Skeletal muscle tissue (tissue), 4 donors: ENCODE measurements around the gene PLIN3. TPM values are rescaled to one million over a fixed set of nuclear protein-coding genes. Genes with fewer than 3 reads are reported as not detected.
A peak's percentile ranks its signal among the peaks of the same experiment; 100 is the strongest.

Experiments used
- H3K27ac ChIP-seq: one replicate; pipeline ENCODE4 v1.7.0; 2013; ENCODE audit warnings: mild to moderate bottlenecking, low read depth, low read length, inconsistent platforms
- H3K27me3 ChIP-seq, 3 donors: one replicate each; pipeline ENCODE4 v1.7.0; 2013; ENCODE audit warnings: low read length in 3 of 3; ENCODE audit not compliant: control insufficient read depth in 3 of 3, insufficient read depth in 3 of 3
- H3K36me3 ChIP-seq, 3 donors: one replicate each; pipeline ENCODE4 v1.7.0; 2013; ENCODE audit warnings: low read length in 3 of 3; ENCODE audit not compliant: control insufficient read depth in 3 of 3, insufficient read depth in 3 of 3
- H3K4me1 ChIP-seq, 3 donors: one replicate each; pipeline ENCODE4 v1.7.0; 2013; ENCODE audit warnings: low read length in 3 of 3, mild to moderate bottlenecking in 3 of 3; ENCODE audit not compliant: control insufficient read depth in 3 of 3, insufficient read depth in 3 of 3
- H3K4me3 ChIP-seq, 3 donors: one replicate each; pipeline ENCODE4 v1.7.0; 2013; ENCODE audit warnings: low read length in 3 of 3
- H3K9ac ChIP-seq, 3 donors: one replicate each; pipeline ENCODE4 v1.7.0; 2013; ENCODE audit warnings: low read length in 3 of 3, mild to moderate bottlenecking in 3 of 3, moderate library complexity in 2 of 3, low read depth in 1 of 3
- H3K9me3 ChIP-seq, 3 donors: one replicate each; pipeline ENCODE4 v1.7.0; 2013; ENCODE audit warnings: low read length in 3 of 3; ENCODE audit not compliant: control insufficient read depth in 3 of 3
- total RNA-seq: library from RNA; depleted of rRNA; stranded (reverse); fragments of >200 nt; gene quantifications from one replicate; pipeline ENCODE4 v1.2.3, GENCODE V29; 2014
- donor health status: Osteomylitis.

The PLIN3 gene
- 55.3 TPM for total RNA-seq

GRCh38 chr19:4867534-4868285 lies at the start of gene PLIN3:
Gene PLIN3 (minus strand): TSS chr19:4867667. CDS start chr19:4861394, 6,273 bp downstream.
- peak within 1 kb of the TSS; percentile 83 to 87 (median 84) for H3K4me3 ChIP-seq
- H3K36me3 ChIP-seq: peaks cover 0 to 2% (median 0%) of the 10 kb centered on the region in 3 donors
- H3K9me3 ChIP-seq: no peaks in the 10 kb centered on the region
- peaks cover 11 to 14% (median 14%) of the 10 kb centered on the region in 3 donors for H3K4me1 ChIP-seq
- H3K27me3 ChIP-seq: no peaks in the 10 kb centered on the region
- peak within 1 kb of the TSS; percentile 83 to 89 (median 89) for H3K9ac ChIP-seq
- peak within 1 kb of the TSS; percentile 86 for H3K27ac ChIP-seq

DNA sequence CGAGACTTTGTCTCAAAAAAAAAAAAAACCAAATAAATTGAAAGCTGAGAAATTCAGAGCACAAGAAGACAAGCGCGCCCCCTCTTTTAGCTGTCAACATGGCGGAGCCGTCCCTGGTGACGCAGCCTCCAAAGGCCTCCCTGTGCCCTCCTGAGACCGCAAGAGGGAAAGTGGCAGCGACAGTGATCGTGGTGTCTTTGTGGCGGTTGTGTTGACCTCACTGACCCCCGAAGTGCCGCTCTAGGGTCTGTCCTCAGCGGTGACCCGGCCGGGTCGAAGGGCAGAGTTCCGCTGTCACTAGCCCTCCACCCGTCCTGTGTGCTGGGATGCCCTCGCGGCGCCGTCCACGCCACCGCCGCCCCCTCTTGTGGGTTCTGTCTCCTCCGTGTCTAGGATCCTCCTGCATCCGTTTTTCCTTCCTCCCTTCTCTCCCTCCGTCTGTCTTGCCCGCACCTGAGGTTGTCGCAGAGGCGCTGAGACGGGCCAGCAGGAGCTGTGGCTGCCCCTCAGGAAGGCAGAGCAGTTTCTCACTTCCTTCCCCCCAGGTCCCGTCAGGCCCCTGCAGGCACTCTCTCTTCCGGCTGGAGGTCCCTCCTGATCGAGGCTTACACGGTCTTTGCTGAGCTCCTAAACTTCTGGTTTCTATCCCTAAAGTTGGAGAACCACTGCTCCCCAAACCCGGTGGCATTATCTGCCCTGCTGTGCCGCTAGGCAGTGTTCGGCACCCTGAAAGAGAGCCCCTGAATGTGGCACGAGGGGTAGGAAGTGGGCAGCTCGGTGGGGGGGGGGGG lies 49.0 kb upstream of the PLIN3 start:
- H3K27ac ChIP-seq: no peak overlapping the region
- H3K27me3 ChIP-seq: no peaks in the 10 kb centered on the region

GRCh38 chr19:4914736-4915501 lies 47.5 kb upstream of the PLIN3 start:
- H3K27me3 ChIP-seq: no peaks in the 10 kb centered on the region
- no peaks in the 10 kb centered on the region for H3K36me3 ChIP-seq
- no peak overlapping the region for H3K4me3 ChIP-seq
- H3K4me1 ChIP-seq: peaks cover 18 to 20% (median 19%) of the 10 kb centered on the region in 3 donors
- H3K9me3 ChIP-seq: no peaks in the 10 kb centered on the region
- no peak overlapping the region for H3K9ac ChIP-seq
- no peak overlapping the region for H3K27ac ChIP-seq

More for the DNA sequence above, 49.0 kb upstream of the PLIN3 start:
- no peaks in the 10 kb centered on the region for H3K9me3 ChIP-seq
- peaks cover 7 to 9% (median 8%) of the 10 kb centered on the region in 3 donors for H3K4me1 ChIP-seq
- no peaks in the 10 kb centered on the region for H3K36me3 ChIP-seq
- no peak overlapping the region for H3K9ac ChIP-seq
- H3K4me3 ChIP-seq: peak overlapping the region in 2 of 3 donors; percentile 38 to 48

- Histone ChIP-seq H3K4me3 (no peak overlapping the region), H3K36me3 (no peaks in the 10 kb centered on the region), H3K4me1 (peaks cover 18 to 24% (median 21%) of the 10 kb centered on the region in 3 donors), H3K27ac (no peak overlapping the region), H3K27me3 (no peaks in the 10 kb centered on the region), H3K9ac (no peak overlapping the region), H3K9me3 (no peaks in the 10 kb centered on the region)
Measured at GRCh38 chr19:4913996-4914735, 46.7 kb upstream of the PLIN3 start.

DNA sequence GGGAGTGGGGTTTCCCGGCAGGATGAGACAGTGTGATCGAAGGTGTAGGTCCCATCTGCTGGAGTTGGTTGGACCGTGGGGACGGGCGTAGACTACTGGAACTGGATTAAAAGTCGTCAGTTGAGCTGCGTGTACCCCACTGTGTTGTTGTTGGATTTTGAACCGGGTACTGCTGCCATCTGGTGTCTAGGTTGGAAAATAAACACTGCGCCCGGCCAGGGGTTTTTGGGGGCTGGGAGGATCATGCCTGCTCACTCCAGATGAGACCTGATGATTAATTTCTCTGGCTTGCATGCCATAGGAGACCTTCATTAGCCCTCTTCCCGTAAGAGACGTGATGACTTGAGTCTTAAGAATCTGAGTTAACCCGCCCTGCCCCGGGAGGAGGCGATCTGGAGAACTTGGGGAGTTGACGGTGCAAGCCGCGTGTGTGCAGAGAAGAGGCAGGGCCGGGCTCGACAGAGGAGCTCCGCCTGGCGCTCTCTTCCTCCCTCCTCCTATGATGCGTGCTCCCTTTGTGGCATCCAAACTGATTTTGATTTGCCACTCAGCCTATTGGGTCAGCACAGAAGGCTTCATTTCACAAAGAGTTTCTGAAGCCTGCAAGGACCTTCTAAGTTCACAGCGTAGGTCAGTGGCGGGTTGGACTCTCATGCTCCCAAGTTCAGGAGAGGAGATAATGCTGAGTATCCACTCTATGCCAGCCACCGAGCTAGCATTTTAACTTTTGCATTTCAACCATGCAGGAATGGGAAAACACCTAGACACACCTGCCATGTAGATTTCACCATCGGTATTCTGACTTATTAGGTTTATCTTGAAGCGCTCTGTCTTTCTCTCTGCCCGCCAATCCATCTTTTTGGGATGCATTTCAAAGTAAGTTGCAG lies 44.6 kb upstream of the PLIN3 start:
- Histone ChIP-seq H3K9me3 (no peaks in the 10 kb centered on the region), H3K36me3 (no peaks in the 10 kb centered on the region), H3K9ac (peak overlapping the region in 2 of 3 donors; percentile 17 to 60), H3K27me3 (no peaks in the 10 kb centered on the region), H3K27ac (peak overlapping the region; percentile 8), H3K4me3 (peak overlapping the region; percentile 41 to 56 (median 52)), H3K4me1 (peaks cover 18 to 27% (median 24%) of the 10 kb centered on the region in 3 donors)

GRCh38 chr19:4911314-4911713 lies 43.8 kb upstream of the PLIN3 start:
- Histone ChIP-seq H3K4me3 (peak overlapping the region; percentile 41 to 56 (median 52)), H3K4me1 (peaks cover 18 to 27% (median 24%) of the 10 kb centered on the region in 3 donors)

GRCh38 chr19:4910594-4911281 lies 43.3 kb upstream of the PLIN3 start:
- H3K27me3 ChIP-seq: no peaks in the 10 kb centered on the region
- H3K36me3 ChIP-seq: no peaks in the 10 kb centered on the region
- H3K9me3 ChIP-seq: no peaks in the 10 kb centered on the region
- H3K9ac ChIP-seq: peak overlapping the region in 1 of 3 donors; percentile 40
- peaks cover 18 to 27% (median 24%) of the 10 kb centered on the region in 3 donors for H3K4me1 ChIP-seq
- H3K4me3 ChIP-seq: peak overlapping the region; percentile 67 to 75 (median 69)
- no peak overlapping the region for H3K27ac ChIP-seq

More at GRCh38 chr19:4911314-4911713, 43.8 kb upstream of the PLIN3 start:
- peak overlapping the region; percentile 8 for H3K27ac ChIP-seq
- no peaks in the 10 kb centered on the region for H3K9me3 ChIP-seq
- H3K9ac ChIP-seq: peak overlapping the region in 2 of 3 donors; percentile 17 to 60
- no peaks in the 10 kb centered on the region for H3K27me3 ChIP-seq
- no peaks in the 10 kb centered on the region for H3K36me3 ChIP-seq

DNA sequence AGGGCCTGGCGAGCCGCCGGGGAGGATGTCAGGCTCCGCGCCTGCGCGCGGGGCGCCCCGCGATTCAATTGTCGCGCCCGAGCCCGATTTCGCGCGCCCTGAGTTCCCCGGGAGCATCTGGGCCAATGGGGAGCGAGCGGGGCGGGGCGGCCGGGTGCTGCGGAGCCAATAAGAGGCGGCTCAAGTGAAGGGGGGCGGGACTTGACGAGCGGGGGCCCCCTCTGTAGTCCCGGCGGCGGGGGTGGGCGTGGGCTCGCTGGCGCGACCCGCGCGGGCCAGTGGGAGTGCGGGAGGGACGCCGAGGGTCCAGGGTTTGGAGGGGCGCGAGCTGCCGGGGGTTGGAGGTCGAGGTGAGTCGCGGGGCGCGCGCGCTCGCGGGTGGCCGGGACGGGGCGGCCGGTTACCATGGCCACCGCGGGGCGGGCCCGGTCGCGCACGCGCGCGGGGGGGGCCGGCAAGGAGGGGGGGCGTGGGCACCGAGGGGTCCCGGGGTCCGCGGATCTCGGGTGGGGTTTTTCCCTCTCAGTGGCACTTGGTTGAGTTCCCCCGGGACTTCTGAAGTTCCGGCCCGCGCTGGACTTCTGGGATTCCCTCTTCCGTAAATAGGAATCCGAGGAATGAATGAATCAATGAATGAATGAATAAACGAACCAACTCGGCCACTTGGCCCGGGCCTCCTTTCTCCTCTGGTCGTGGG lies 42.6 kb upstream of the PLIN3 start:
- Histone ChIP-seq H3K9ac (peak overlapping the region in 1 of 3 donors; percentile 72), H3K27ac (no peak overlapping the region), H3K4me1 (peaks cover 18 to 27% (median 24%) of the 10 kb centered on the region in 3 donors), H3K36me3 (no peaks in the 10 kb centered on the region), H3K27me3 (no peaks in the 10 kb centered on the region), H3K9me3 (no peaks in the 10 kb centered on the region), H3K4me3 (peak overlapping the region; percentile 69 to 75 (median 71))
